ENCODE measurements around the gene SPRY1.

SPRY1 gene, protein sequence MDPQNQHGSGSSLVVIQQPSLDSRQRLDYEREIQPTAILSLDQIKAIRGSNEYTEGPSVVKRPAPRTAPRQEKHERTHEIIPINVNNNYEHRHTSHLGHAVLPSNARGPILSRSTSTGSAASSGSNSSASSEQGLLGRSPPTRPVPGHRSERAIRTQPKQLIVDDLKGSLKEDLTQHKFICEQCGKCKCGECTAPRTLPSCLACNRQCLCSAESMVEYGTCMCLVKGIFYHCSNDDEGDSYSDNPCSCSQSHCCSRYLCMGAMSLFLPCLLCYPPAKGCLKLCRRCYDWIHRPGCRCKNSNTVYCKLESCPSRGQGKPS

GRCh38 chr4:123396307-123397143 is at the start of gene SPRY1:
SPRY1 (plus strand) TSS chr4:123396795; CDS start chr4:123401592, 4,797 bp downstream.
- in situ Hi-C loops (cut with MboI; ENCODE audit: low sequenced_read_pairs): loop anchor here (10.0 kb wide), 1 partner anchor 268 kb away; no protein-coding TSS in a partner anchor

GRCh38 chr4:123346951-123347350 is 49.6 kb upstream of the SPRY1 start:
- in situ Hi-C loops (cut with MboI; ENCODE audit: low sequenced_read_pairs): no loop called here

GRCh38 chr4:123348946-123349345 is 47.6 kb upstream of the SPRY1 start:
- in situ Hi-C loops (cut with MboI; ENCODE audit: low sequenced_read_pairs): no loop called here

DNA sequence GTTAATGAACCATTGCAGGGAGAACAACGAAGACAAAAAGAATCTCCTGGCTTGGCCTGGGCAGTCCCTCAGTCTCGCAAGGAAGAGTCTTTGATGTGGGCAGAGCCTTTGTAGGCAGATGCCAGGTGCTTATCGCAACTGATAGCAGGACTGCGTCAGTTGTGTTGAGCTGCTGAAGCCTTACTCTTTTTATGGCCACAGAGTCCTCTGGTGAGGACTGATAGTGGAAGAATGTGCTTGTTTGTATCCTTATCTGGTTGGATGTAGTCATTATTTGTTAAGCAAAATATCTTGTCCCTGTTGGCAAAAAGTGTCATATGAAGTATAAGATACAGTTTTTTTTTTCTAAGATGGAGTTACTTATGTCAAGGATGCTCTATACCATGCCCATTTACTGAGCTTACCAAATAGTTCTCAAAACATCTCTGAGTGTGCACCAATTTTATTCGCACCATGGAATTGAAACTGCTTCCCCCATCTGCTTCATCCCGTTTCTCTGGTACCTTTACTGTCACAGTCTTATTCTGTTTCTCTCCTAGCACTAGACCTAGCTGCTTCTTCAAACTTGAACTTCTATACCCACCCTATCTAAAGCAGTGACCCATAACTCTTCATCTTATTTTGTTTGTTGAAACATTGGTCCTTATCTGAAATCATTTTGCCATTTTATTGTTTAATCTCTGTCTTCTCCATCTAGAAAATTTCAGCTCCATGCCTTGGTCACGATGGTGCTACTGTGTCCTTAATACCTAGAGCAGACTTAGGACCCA is 47.0 kb upstream of the SPRY1 start:
- in situ Hi-C loops (cut with MboI; ENCODE audit: low sequenced_read_pairs): loop anchor here (25.0 kb wide), 1 partner anchor 913 kb away; no protein-coding TSS in a partner anchor

- in situ Hi-C loops (cut with MboI; ENCODE audit: low sequenced_read_pairs): loop anchor here (25.0 kb wide), 1 partner anchor 912 kb away; no protein-coding TSS in a partner anchor
Measured at GRCh38 chr4:123350191-123350544, 46.4 kb upstream of the SPRY1 start.

DNA sequence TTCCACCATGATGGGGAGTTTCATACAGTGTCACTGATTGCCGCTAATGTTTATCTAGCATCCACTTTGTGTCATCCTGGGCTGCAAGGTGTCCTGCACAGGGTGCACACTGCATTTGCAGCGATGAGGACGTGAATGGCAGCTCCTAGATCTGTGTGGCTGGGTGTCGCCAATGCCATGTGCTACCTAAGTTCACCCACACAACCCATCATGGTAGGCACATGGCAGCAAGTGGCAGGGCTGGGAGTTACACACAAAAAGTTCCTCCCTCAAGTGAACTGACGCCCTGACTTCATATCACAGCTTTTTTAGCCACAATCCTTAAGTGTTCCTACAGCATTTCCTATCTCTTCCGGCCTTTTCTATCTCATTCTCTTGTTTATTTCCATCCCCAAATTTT is 45.9 kb upstream of the SPRY1 start:
- in situ Hi-C loops (cut with MboI; ENCODE audit: low sequenced_read_pairs): loop anchor here (25.0 kb wide), 1 partner anchor 912 kb away; no protein-coding TSS in a partner anchor

DNA sequence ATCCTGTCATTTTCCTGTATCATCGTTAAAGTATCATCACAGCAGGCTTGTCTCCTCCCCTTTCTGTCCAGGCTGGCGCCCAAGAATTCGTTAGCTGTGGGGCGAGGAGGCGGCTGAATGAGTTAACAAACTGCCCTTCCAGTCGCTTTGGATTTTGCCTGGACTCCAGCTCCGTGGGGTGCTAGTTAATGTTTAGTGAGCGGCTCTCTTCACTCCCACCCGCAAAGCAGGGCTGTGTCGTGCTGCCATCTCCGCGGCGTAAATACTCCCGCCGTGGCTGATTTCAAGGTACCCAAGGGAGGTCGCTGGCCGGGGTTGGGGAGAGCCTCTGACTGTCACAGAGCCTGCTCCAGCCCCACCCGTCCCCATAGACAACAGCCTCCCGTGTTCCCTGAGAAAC is 44.9 kb upstream of the SPRY1 start:
- in situ Hi-C loops (cut with MboI; ENCODE audit: low sequenced_read_pairs): loop anchor here (25.0 kb wide), 1 partner anchor 911 kb away; no protein-coding TSS in a partner anchor

DNA sequence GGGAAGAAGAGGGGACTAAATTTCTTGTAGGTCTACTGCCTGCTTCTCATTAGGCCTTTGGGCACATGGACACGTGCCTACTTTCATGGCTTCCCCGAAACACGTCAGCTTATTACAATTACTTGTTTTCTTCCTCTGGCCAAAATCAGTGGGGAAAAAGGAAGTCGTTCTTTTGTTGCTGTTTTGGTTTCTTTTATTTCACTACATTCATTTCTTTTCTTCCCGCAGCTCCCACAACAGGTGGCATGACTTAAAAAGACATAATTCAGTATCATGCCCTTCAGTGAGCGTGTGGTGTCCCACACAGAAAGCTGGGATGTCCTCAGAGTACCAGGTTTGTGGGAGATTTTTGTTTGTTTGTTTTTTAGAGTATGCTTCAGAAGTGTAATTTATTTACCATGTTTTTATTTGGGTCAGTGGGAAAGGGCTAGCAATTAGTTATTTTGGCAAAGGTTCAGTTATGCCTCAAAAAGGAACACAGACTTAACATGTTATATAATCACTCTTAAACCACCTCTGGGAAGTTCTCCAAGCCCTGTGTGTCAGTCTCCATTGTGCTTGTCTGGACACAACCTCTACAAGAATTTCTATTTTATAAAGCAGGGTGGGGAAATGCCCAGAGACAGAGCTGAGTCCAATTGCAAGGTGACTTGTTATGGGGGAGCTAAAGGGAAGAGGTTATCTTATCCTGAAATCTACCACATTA is 44.2 kb upstream of the SPRY1 start:
- in situ Hi-C loops (cut with MboI; ENCODE audit: low sequenced_read_pairs): loop anchor here (25.0 kb wide), 1 partner anchor 910 kb away; no protein-coding TSS in a partner anchor

DNA sequence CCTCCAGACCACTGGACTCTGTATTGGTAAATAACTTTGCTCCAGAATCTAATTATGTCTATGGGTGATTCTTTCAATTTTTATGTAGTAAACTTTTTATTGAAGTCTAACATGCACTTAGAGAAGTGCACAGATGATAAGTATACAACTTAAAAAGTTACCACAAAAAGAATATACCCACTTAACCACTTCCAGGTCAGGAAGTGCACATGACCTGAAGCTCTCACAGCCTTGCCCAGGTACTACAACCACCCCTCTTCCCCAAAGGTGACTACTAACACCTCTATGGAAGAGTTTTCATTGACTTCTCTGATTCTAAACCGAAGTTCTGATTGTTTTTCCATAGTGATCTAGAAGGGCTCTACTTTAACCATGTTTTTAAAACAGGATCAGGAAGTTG is 43.6 kb upstream of the SPRY1 start:
- in situ Hi-C loops (cut with MboI; ENCODE audit: low sequenced_read_pairs): loop anchor here (25.0 kb wide), 1 partner anchor 909 kb away; no protein-coding TSS in a partner anchor

DNA sequence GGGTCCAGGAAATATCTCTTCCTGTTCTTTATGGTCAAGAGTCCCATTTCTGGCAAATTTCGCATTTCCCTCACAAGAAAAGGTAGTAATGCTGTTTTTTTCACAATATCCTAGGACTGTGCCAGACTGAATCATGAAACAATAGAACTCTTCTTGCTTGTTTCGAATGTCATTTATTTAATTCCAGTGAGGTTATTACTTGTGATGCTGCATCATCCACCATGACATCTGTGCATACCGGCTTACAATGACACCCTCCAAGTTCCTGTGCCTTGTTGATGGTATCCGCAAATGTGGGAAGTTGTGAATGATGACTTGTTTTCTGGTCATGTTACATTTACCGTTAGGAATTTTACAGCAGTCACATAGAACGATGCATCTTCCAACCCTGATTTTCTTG is 42.9 kb upstream of the SPRY1 start:
- in situ Hi-C loops (cut with MboI; ENCODE audit: low sequenced_read_pairs): loop anchor here (25.0 kb wide), 1 partner anchor 909 kb away; no protein-coding TSS in a partner anchor

- in situ Hi-C loops (cut with MboI; ENCODE audit: low sequenced_read_pairs): loop anchor here (25.0 kb wide), 1 partner anchor 908 kb away; no protein-coding TSS in a partner anchor
Measured at GRCh38 chr4:123354701-123355100, 41.9 kb upstream of the SPRY1 start.

GRCh38 chr4:123356921-123357320 is 39.7 kb upstream of the SPRY1 start:
- in situ Hi-C loops (cut with MboI; ENCODE audit: low sequenced_read_pairs): loop anchor here (25.0 kb wide), 1 partner anchor 905 kb away; no protein-coding TSS in a partner anchor

GRCh38 chr4:123359449-123360315 is 36.9 kb upstream of the SPRY1 start:
- in situ Hi-C loops (cut with MboI; ENCODE audit: low sequenced_read_pairs): loop anchor here (25.0 kb wide), 1 partner anchor 903 kb away; no protein-coding TSS in a partner anchor

- in situ Hi-C loops (cut with MboI; ENCODE audit: low sequenced_read_pairs): loop anchor here (25.0 kb wide), 1 partner anchor 901 kb away; no protein-coding TSS in a partner anchor
Measured at GRCh38 chr4:123361195-123361861, 35.3 kb upstream of the SPRY1 start.

GRCh38 chr4:123362103-123362502 is 34.5 kb upstream of the SPRY1 start:
- in situ Hi-C loops (cut with MboI; ENCODE audit: low sequenced_read_pairs): loop anchor here (25.0 kb wide), 1 partner anchor 900 kb away; no protein-coding TSS in a partner anchor

DNA sequence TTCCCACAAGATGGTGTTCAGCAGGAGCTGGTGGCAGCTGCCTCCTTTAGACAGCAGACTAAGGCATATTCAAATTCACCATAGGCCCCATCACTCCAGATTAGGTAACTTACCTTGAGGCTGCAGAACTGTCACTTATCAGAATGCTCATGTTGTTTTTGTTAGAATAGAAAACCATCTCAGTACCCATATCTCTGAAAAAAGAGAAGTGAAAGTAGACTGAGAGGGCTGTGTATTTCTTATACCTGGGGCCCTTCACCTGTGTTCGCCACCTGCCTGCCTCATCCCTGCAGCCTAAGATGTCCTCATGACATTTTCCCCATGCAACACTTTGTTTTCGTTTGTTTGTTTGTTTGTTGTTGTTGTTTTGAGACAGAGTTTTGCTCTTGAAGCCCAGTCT is 32.9 kb upstream of the SPRY1 start:
- in situ Hi-C loops (cut with MboI; ENCODE audit: low sequenced_read_pairs): loop anchor here (25.0 kb wide), 1 partner anchor 899 kb away; no protein-coding TSS in a partner anchor

DNA sequence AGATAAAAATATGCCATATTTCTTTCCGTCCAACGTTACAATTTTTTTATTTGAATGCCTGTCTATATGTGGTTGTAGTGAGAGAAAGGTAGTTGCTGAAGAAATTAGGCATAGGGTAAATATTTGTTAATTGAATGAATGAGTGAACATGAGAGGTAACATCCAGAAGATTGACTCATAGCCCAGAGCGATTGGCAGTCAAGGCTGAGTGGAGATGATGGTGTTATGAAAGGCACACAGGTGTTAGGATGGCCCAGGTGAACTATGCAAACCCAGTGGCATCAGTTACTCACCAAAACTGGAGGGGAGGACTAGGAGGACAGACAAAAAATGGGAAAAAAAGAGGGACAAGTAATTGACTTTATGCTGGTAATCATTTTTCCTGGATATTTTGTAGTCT is 31.7 kb upstream of the SPRY1 start:
- in situ Hi-C loops (cut with MboI; ENCODE audit: low sequenced_read_pairs): loop anchor here (25.0 kb wide), 1 partner anchor 897 kb away; no protein-coding TSS in a partner anchor

DNA sequence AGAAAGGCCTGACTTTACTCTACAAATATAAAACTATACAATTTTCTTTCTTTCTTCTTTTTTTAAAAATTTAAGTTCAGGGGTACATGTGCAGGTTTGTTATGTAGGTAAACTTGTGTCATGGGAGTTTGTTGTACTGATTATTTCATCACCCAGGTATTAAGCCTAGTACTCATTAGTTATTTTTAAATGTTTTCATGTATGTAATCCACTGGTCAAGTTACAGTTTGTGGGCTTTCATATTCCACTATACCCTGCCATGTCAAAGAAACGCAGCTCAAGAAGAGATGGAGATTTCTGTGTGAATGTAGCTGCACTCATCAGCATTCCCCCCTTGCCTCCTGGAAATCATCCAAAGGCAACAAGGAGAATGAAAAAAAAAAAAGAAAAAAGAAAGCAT is 31.2 kb upstream of the SPRY1 start:
- in situ Hi-C loops (cut with MboI; ENCODE audit: low sequenced_read_pairs): loop anchor here (25.0 kb wide), 1 partner anchor 897 kb away; no protein-coding TSS in a partner anchor

All from HL-60/S4 (cell line).